Embryonic facial prominence (tissue), 1 donor: ENCODE data around the gene FGFBP2.
"Not testable (repeated sequence)": the region's sequence is repeated elsewhere in the genome, so short reads cannot be mapped to it uniquely, and the experiment has no call there.

Experiments used
- DNase-seq: peaks from one replicate; pipeline ENCODE4 v3.0.0-alpha.2; 2016; ENCODE audit errors: extremely low spot score

The FGFBP2 gene

GRCh38 chr4:15930314-15930713 is 32.7 kb downstream of the FGFBP2 start:
- DNase-seq = no peak

- DNase-seq = no peak
These were observed 33.4 kb downstream of the FGFBP2 start for GRCh38 chr4:15929540-15929939.

GRCh38 chr4:15928883-15929282 is 34.1 kb downstream of the FGFBP2 start:
- no peak for DNase-seq

- no peak for DNase-seq
These were observed 36.5 kb downstream of the FGFBP2 start for GRCh38 chr4:15926486-15926885.

GRCh38 chr4:15925830-15926229 is 37.1 kb downstream of the FGFBP2 start:
- no peak for DNase-seq

- DNase-seq = no peak
These were observed 41.4 kb downstream of the FGFBP2 start for GRCh38 chr4:15921592-15921932.

- DNase-seq = no peak
These were observed 42.0 kb downstream of the FGFBP2 start for GRCh38 chr4:15920723-15921591.

- DNase-seq = no peak
These were observed 44.4 kb downstream of the FGFBP2 start for GRCh38 chr4:15918484-15919129.

- DNase-seq = no peak
These were observed 45.7 kb downstream of the FGFBP2 start for GRCh38 chr4:15917297-15917696.

- DNase-seq = not testable (repeated sequence)
These were observed 46.6 kb downstream of the FGFBP2 start for GRCh38 chr4:15916358-15916757.

GRCh38 chr4:15914736-15915135 is 48.2 kb downstream of the FGFBP2 start:
- no peak for DNase-seq

- DNase-seq = no peak
These were observed 48.7 kb downstream of the FGFBP2 start for GRCh38 chr4:15914291-15914690.

- DNase-seq = no peak
These were observed 49.4 kb downstream of the FGFBP2 start for GRCh38 chr4:15913631-15913970.

GRCh38 chr4:15912961-15913630 is 49.9 kb downstream of the FGFBP2 start:
- no peak for DNase-seq

GRCh38 chr4:15912236-15912635 is 50.7 kb downstream of the FGFBP2 start:
- DNase-seq = no peak
